ENCODE data around the gene SLC1A7. TPM values are rescaled to one million over a fixed set of nuclear protein-coding genes. Genes with fewer than 3 reads are reported as not detected.

Gene SLC1A7
- total RNA-seq, 1 experiment from 2014 or later = not detected

DNA sequence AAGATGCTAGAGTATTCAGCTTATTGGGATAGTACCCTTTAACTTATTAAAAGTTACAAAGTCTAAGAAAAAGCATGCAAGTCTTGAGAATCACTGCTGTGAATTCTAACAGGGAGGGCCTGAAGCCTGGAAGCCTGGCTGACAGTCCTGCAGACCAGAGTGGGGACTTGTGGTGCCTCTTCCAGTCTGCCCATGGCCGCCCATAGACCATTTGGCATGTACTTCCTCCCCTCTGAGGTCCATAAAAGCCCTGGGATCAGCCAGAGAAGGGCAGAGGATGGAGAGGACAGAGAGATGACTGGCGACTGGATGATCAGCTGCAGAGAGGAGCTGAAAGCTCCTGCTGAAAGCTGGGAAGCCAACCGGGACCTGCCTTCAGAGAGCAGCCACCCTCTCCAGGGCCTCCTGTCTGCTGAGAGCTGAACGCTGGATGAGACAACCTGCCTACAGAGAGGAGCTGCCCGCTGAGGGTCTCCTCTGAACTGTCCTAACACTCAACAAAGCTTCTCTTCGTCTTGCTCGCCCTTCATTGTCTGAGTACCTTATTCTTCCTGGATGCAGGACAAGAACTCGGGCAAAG lies 12.5 kb upstream of the SLC1A7 start:
- Histone ChIP-seq H3K36me3 (ENCODE audit: control insufficient read depth in 1 of 2, insufficient read depth in 2 of 2, low read length in 2 of 2) (no peaks in the 10 kb centered on the region), H3K4me3 (replicated peaks in 1 of 2; ENCODE audit: low read depth in 1 of 2, low read length in 2 of 2) (no peak overlapping the region), H4K20me1 (ENCODE audit: insufficient read depth) (no peaks in the 10 kb centered on the region), H3K79me2 (ENCODE audit: insufficient read depth, low read length) (no peaks in the 10 kb centered on the region), H2AFZ (ENCODE audit: low read depth, low read length, poor library complexity, severe bottlenecking) (no peak overlapping the region), H3K4me2 (ENCODE audit: low read length) (no peak overlapping the region), H3K9me2 (ENCODE audit: insufficient read depth) (no peaks in the 10 kb centered on the region), H3K9me3 (ENCODE audit: control insufficient read depth in 1 of 2, insufficient read depth in 1 of 2, low read depth in 1 of 2, low read length in 2 of 2) (no peaks in the 10 kb centered on the region), H3K9ac (ENCODE audit: low read length) (no peak overlapping the region), H3K27me3 (ENCODE audit: insufficient read depth, low read length) (no peaks in the 10 kb centered on the region), H3K27ac (ENCODE audit: low read depth, low read length) (no peak overlapping the region), H3K4me1 (ENCODE audit: control insufficient read depth in 1 of 2, insufficient read depth in 2 of 2, low read length in 2 of 2) (no peaks in the 10 kb centered on the region)
- TF ChIP-seq SRF (IDR thresholded peaks at IDR 0.05; ENCODE audit: low read depth) (no peak), EZH2phosphoT487 (IDR thresholded peaks at IDR 0.05; ENCODE audit: borderline replicate concordance) (no peak), SIN3A (IDR thresholded peaks at IDR 0.05; ENCODE audit: low read depth) (no peak), RAD21 (IDR thresholded peaks at IDR 0.05; ENCODE audit: low read depth) (no peak), CBX3 (IDR thresholded peaks at IDR 0.05; ENCODE audit: low read depth) (no peak), POLR2AphosphoS5 (IDR thresholded peaks at IDR 0.05; ENCODE audit: low read depth, low read length) (no peak), ELF1 (IDR thresholded peaks at IDR 0.05; ENCODE audit: borderline replicate concordance, low read depth) (no peak), JUND (IDR thresholded peaks at IDR 0.05) (no peak), FOSL1 (IDR thresholded peaks at IDR 0.05; ENCODE audit: low read depth) (no peak), SP1 (IDR thresholded peaks at IDR 0.05; ENCODE audit: low read depth) (no peak), EZH2 (IDR thresholded peaks at IDR 0.05) (no peak), ZFX (IDR thresholded peaks at IDR 0.05) (no peak)
- TF ChIP-seq, protein P1, sequence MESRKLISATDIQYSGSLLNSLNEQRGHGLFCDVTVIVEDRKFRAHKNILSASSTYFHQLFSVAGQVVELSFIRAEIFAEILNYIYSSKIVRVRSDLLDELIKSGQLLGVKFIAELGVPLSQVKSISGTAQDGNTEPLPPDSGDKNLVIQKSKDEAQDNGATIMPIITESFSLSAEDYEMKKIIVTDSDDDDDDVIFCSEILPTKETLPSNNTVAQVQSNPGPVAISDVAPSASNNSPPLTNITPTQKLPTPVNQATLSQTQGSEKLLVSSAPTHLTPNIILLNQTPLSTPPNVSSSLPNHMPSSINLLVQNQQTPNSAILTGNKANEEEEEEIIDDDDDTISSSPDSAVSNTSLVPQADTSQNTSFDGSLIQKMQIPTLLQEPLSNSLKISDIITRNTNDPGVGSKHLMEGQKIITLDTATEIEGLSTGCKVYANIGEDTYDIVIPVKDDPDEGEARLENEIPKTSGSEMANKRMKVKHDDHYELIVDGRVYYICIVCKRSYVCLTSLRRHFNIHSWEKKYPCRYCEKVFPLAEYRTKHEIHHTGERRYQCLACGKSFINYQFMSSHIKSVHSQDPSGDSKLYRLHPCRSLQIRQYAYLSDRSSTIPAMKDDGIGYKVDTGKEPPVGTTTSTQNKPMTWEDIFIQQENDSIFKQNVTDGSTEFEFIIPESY (IDR thresholded peaks at IDR 0.05; ENCODE audit: extremely low read depth, insufficient replicate concordance, low read length) = no peak
- TF ChIP-seq, protein P2, sequence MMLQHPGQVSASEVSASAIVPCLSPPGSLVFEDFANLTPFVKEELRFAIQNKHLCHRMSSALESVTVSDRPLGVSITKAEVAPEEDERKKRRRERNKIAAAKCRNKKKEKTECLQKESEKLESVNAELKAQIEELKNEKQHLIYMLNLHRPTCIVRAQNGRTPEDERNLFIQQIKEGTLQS (IDR thresholded peaks at IDR 0.05) = no peak
- TF ChIP-seq, protein P3, sequence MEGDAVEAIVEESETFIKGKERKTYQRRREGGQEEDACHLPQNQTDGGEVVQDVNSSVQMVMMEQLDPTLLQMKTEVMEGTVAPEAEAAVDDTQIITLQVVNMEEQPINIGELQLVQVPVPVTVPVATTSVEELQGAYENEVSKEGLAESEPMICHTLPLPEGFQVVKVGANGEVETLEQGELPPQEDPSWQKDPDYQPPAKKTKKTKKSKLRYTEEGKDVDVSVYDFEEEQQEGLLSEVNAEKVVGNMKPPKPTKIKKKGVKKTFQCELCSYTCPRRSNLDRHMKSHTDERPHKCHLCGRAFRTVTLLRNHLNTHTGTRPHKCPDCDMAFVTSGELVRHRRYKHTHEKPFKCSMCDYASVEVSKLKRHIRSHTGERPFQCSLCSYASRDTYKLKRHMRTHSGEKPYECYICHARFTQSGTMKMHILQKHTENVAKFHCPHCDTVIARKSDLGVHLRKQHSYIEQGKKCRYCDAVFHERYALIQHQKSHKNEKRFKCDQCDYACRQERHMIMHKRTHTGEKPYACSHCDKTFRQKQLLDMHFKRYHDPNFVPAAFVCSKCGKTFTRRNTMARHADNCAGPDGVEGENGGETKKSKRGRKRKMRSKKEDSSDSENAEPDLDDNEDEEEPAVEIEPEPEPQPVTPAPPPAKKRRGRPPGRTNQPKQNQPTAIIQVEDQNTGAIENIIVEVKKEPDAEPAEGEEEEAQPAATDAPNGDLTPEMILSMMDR (IDR thresholded peaks at IDR 0.05 in 2 of 3, conservative IDR thresholded peaks at IDR 0.05 in 1 of 3; ENCODE audit: borderline replicate concordance in 1 of 3, insufficient read depth in 1 of 3, low read depth in 2 of 3, low read length in 2 of 3) = no peak
- TF ChIP-seq, protein P4, sequence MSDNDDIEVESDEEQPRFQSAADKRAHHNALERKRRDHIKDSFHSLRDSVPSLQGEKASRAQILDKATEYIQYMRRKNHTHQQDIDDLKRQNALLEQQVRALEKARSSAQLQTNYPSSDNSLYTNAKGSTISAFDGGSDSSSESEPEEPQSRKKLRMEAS (IDR thresholded peaks at IDR 0.05) = no peak
- ATAC-seq = no peak
- BruUV-seq (replicated peaks) = no TSS peak
- RAD21 ChIA-PET (ENCODE audit: low non-redundant PET in 1 of 2, low total read pairs in 2 of 2, uncharacterized antibody in 2 of 2, unreplicated experiment in 2 of 2) = no interaction called here
- intact Hi-C loops (cut with micrococcal nuclease) = no loop called here
- DNase-seq (ENCODE audit: low read depth, low spot score) = no peak
- CTCF ChIA-PET = no interaction called here
- POLR2A ChIA-PET = no interaction called here

All from HCT116 (cell line).